Endothelial cell of umbilical vein (primary cell): ENCODE data around the gene PIM2. TPM values are rescaled to one million over a fixed set of nuclear protein-coding genes. Genes with fewer than 3 reads are reported as not detected.

ENCODE experiments used
- BruUV-seq: library from RNA; stranded (reverse); fragments of 400-500 nt; replicated peaks from 2 replicates; lab custom pipeline; 2021; lab: Mats Ljungman, UMichigan
- CTCF ChIA-PET: fragments of 300-600, 350-600 bp; sonication (Branson Sonifier 250); formaldehyde crosslinking; loops from one replicate; lab custom pipeline; 2021; ENCODE audit warnings: antibody characterized with exemption, inconsistent platforms; lab: Charles Lee
- POLR2A ChIA-PET: fragments of 300-600, 350-600 bp; sonication (Branson Sonifier 250); formaldehyde crosslinking; loops from one replicate; lab custom pipeline; 2021; ENCODE audit warnings: antibody characterized with exemption, inconsistent platforms; lab: Charles Lee
- DNase-seq: peaks from one replicate; pipeline ENCODE4 v3.0.0-alpha.2; 2011; ENCODE audit warnings: low read depth, low spot score
- FAIRE-seq: peaks from 2 replicates; lab custom pipeline; 2011; peaks lifted over from hg19 to GRCh38; lab: Jason Lieb, UNC
- H2AFZ ChIP-seq: 2 replicates; pipeline ENCODE4 v1.6.0; 2012; ENCODE audit warnings: low read depth, low read length, control low read depth, inconsistent platforms
- H3K27ac ChIP-seq: 2 replicates; pipeline ENCODE4 v1.5.1; 2011; ENCODE audit warnings: low read depth, mild to moderate bottlenecking, control low read depth, low read length, moderate library complexity; ENCODE audit not compliant: insufficient read depth
- H3K27me3 ChIP-seq, 2 experiments: 2 replicates each; pipeline versions ENCODE4 v1.6.0 to v1.6.1; 2011; ENCODE audit warnings: low read length in 2 of 2, mixed read lengths in 1 of 2; ENCODE audit not compliant: control insufficient read depth in 2 of 2, insufficient read depth in 2 of 2
- H3K36me3 ChIP-seq, 2 experiments: 2 replicates in 1 of 2; 3 replicates in 1 of 2; pipeline ENCODE4 v1.5.1; 2011; ENCODE audit warnings: low read length in 2 of 2, mild to moderate bottlenecking in 1 of 2, moderate library complexity in 1 of 2; ENCODE audit not compliant: control insufficient read depth in 2 of 2, insufficient read depth in 2 of 2; ENCODE audit errors: extremely low read depth in 1 of 2
- H3K4me1 ChIP-seq: 3 replicates; pipeline ENCODE4 v1.5.1; 2011; ENCODE audit warnings: mild to moderate bottlenecking, low read length; ENCODE audit not compliant: control insufficient read depth, insufficient read depth; ENCODE audit errors: extremely low read depth
- H3K4me2 ChIP-seq: 2 replicates; pipeline ENCODE4 v1.6.1; 2011; ENCODE audit warnings: low read length, control low read depth, mixed read lengths; ENCODE audit not compliant: insufficient read depth
- H3K4me3 ChIP-seq, 3 experiments: fragments of 200-600 bp in 1 of 3; sonication (generic), shearing (Covaris generic) in 1 of 3; replicated peaks in 1 of 3; 2 replicates each; pipeline ENCODE4 v1.5.1; 2011 to 2016; ENCODE audit warnings: control low read depth in 3 of 3, low read length in 3 of 3, mild to moderate bottlenecking in 2 of 3, inconsistent platforms in 1 of 3, low read depth in 1 of 3, moderate library complexity in 1 of 3; ENCODE audit not compliant: insufficient read depth in 1 of 3
- H3K79me2 ChIP-seq: 2 replicates; pipeline ENCODE4 v1.6.0; 2012; ENCODE audit warnings: low read length, inconsistent platforms; ENCODE audit not compliant: control insufficient read depth, insufficient read depth
- H3K9ac ChIP-seq: replicated peaks from 2 replicates; pipeline ENCODE3; 2011; ENCODE audit warnings: low read length, control low read depth; ENCODE audit not compliant: insufficient read depth; ENCODE audit errors: extremely low read depth
- H3K9me1 ChIP-seq: replicated peaks from 3 replicates; pipeline ENCODE4 v1.6.0; 2011; ENCODE audit warnings: mild to moderate bottlenecking, low read length; ENCODE audit not compliant: control insufficient read depth, insufficient read depth; ENCODE audit errors: extremely low read depth
- H3K9me3 ChIP-seq: replicated peaks from 2 replicates; pipeline ENCODE4 v1.5.1; 2012; ENCODE audit warnings: low read length, inconsistent platforms; ENCODE audit not compliant: control insufficient read depth, insufficient read depth
- H4K20me1 ChIP-seq: replicated peaks from 2 replicates; pipeline ENCODE3; 2011; ENCODE audit warnings: mild to moderate bottlenecking, low read length; ENCODE audit not compliant: control insufficient read depth, insufficient read depth; ENCODE audit errors: extremely low read depth
- CTCF ChIP-seq, 2 donors: IDR thresholded peaks; 1 replicate in 1 of 2; 2 replicates in 1 of 2; pipeline ENCODE4 v1.5.1; 2011; ENCODE audit warnings: low read length in 2 of 2, mild to moderate bottlenecking in 2 of 2, moderate library complexity in 2 of 2, control low read depth in 1 of 2, inconsistent platforms in 1 of 2, low read depth in 1 of 2; ENCODE audit not compliant: insufficient read depth in 1 of 2; ENCODE audit errors: extremely low read depth in 1 of 2
- EZH2 ChIP-seq: IDR thresholded peaks from 2 replicates; pipeline ENCODE4 v1.6.1; 2012; ENCODE audit warnings: borderline replicate concordance, low read depth, mild to moderate bottlenecking, moderate library complexity, low read length, inconsistent platforms; ENCODE audit not compliant: severe bottlenecking
- FOS ChIP-seq: IDR thresholded peaks from 2 replicates; pipeline ENCODE4 v1.6.1; 2011; ENCODE audit warnings: mild to moderate bottlenecking, low read length, moderate library complexity, borderline replicate concordance; ENCODE audit not compliant: insufficient read depth
- POLR2AphosphoS5 ChIP-seq: IDR thresholded peaks from 2 replicates; pipeline ENCODE4 v1.6.1; 2012; ENCODE audit warnings: low read depth, mild to moderate bottlenecking, control low read depth, low read length, moderate library complexity; ENCODE audit not compliant: insufficient read depth
- dilution Hi-C: fragments of 300-500 bp; cut with MboI; formaldehyde crosslinking; loops from one replicate; pipeline ENCODE4 v1.15.0; 2019; ENCODE audit warnings: low sequenced_read_pairs; ENCODE audit not compliant: extremely low pct_ligation_motif_present
- intact Hi-C: fragments of 100-400 bp; cut with micrococcal nuclease; formaldehyde crosslinking; loops from one replicate; pipeline ENCODE4 v1.10.0; 2022
- polyA plus RNA-seq, 4 experiments: library from polyadenylated mRNA; depleted of rRNA in 3 of 4; stranded (reverse) in 3 of 4; unstranded in 1 of 4; fragments of >200 nt; gene quantifications; 2 replicates each; pipeline versions ENCODE4 v1.2.1 to v1.2.3, GENCODE V29; 2011 to 2012; ENCODE audit warnings: missing spikeins in 1 of 4
- total RNA-seq: library from RNA; stranded (reverse); gene quantifications from 2 replicates; pipeline ENCODE4 v1.2.3, GENCODE V29; 2021

PIM2 gene
- total and polyA plus RNA-seq, 2 donors (not counting 3 experiments of a cell fraction or from before 2014, with no cell fraction given): 7.4 to 7.5 TPM

- CTCF ChIA-PET: interaction anchor here (0.7 to 1.6 kb wide), 3 partner anchors 14 to 249 kb away, joined by 3 to 6 read pairs (median 4); partner anchors contain the start of gene SLC35A2
- Histone ChIP-seq H3K27ac (peak overlapping the region; percentile 69), H3K4me1 (peaks cover 6% of the 10 kb centered on the region), H3K36me3 (peaks cover 0 to 3% of the 10 kb centered on the region in 2 experiments), H3K79me2 (peaks cover 19% of the 10 kb centered on the region), H3K4me3 (peak overlapping the region; percentile 14 to 65 (median 51)), H3K9me1 (no peaks in the 10 kb centered on the region), H2AFZ (no peak overlapping the region), H3K9me3 (no peaks in the 10 kb centered on the region), H3K27me3 (no peaks in the 10 kb centered on the region), H3K9ac (peak overlapping the region; percentile 89), H3K4me2 (peak overlapping the region; percentile 80), H4K20me1 (no peaks in the 10 kb centered on the region)
- FAIRE-seq (no peak), DNase-seq (peak; percentile 76)
- dilution Hi-C loops (no loop called here), intact Hi-C loops (loop anchor here (1.0 to 10.0 kb wide), 4 partner anchors 14 to 368 kb away; partner anchors contain the start of genes FOXP3, PPP1R3F, SLC35A2 and SUV39H1)
- no peak for TF ChIP-seq CTCF (IDR thresholded peaks at IDR 0.05; ENCODE audit: extremely low read depth in 1 of 2, insufficient read depth in 1 of 2, low read depth in 1 of 2, low read length in 2 of 2)
- no peak for TF ChIP-seq EZH2
- TF ChIP-seq POLR2AphosphoS5: peak; percentile 18
- POLR2A ChIA-PET: interaction anchor here (0.6 kb wide), 2 partner anchors 160 to 319 kb away, joined by 3 read pairs; no protein-coding TSS in a partner anchor
- BruUV-seq: TSS peak; percentile 37
Observed at GRCh38 chrX:48897157-48897624, 21.6 kb downstream of the PIM2 start.

GRCh38 chrX:48896611-48897011 lies 22.2 kb downstream of the PIM2 start:
- no peak for DNase-seq

More at GRCh38 chrX:48896611-48897011, 22.2 kb downstream of the PIM2 start:
- no TSS peak for BruUV-seq
- H3K9me3 ChIP-seq: no peaks in the 10 kb centered on the region
- peak overlapping the region; percentile 80 for H3K4me2 ChIP-seq
- H4K20me1 ChIP-seq: no peaks in the 10 kb centered on the region
- H3K9ac ChIP-seq: peak overlapping the region; percentile 89
- H3K4me1 ChIP-seq: peaks cover 10% of the 10 kb centered on the region
- H3K27ac ChIP-seq: peak overlapping the region; percentile 69
- H3K79me2 ChIP-seq: peaks cover 19% of the 10 kb centered on the region
- peak overlapping the region in 2 of 3 experiments; percentile 51 to 65 for H3K4me3 ChIP-seq
- CTCF ChIA-PET: interaction anchor here (0.7 kb wide), 1 partner anchor 248 kb away, joined by 3 read pairs; no protein-coding TSS in a partner anchor
- no peaks in the 10 kb centered on the region for H3K27me3 ChIP-seq
- no peak for TF ChIP-seq CTCF (IDR thresholded peaks at IDR 0.05; ENCODE audit: extremely low read depth in 1 of 2, insufficient read depth in 1 of 2, low read depth in 1 of 2, low read length in 2 of 2)
- TF ChIP-seq FOS: no peak
- POLR2A ChIA-PET: no interaction called here
- intact Hi-C loops (loop anchor here (1.0 to 10.0 kb wide), 4 partner anchors 14 to 368 kb away; partner anchors contain the start of genes FOXP3, PPP1R3F, SLC35A2 and SUV39H1), dilution Hi-C loops (no loop called here)
- H3K9me1 ChIP-seq: no peaks in the 10 kb centered on the region
- no peak for FAIRE-seq
- no peak overlapping the region for H2AFZ ChIP-seq
- no peaks in the 10 kb centered on the region for H3K36me3 ChIP-seq
